Hematopoietic multipotent progenitor cell treated with erythropoietin and hydrocortisone succinate and interleukin-3 and kit ligand, for 6 days (in vitro differentiated cells): ENCODE measurements around the gene GABRD.

Experiments
- DNase-seq: peaks from one replicate; pipeline ENCODE4 v3.0.0-alpha.2; 2015

Gene GABRD

DNA sequence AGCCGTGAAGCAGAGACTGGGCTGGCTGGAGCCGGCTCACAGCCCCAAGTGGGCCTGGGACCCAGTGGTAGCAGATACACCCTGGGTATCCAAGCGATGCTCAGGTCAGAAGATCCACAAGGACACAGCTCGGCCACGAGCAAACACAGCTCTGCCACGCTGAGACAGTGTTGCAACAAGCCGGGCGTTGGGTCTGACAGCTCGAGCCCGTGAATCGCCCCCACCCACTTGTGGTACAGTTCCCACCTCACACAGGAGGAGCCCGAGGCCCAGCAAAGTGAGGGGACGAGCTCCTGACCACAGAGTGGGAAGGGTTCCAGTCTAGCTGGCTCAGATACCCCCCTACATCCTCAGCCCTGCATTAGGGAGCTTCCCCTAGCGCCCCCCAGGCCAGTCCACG lies 22.2 kb downstream of the GABRD start:
- DNase-seq, result no peak

DNA sequence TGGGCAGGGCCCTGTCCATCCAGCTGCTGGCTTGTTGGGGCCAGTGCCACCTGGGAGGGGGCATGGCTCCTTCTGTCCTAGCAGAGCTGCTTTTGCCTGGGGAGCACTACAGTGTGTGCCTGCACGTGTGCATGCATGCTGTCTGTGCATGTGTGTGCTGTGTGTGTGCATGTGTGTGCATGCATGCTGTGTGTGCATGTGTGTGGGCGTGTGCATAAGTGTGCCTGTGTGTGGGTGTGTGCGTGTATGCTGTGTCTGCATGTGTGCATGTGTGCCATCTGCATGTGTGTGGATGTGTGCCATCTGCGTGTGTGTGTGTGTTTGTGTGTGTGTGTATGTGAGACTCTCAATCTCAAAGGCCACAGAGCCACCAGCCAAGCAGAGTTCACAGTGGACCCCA lies 22.7 kb downstream of the GABRD start:
- no peak for DNase-seq

- DNase-seq, result no peak
Observed at GRCh38 chr1:2042830-2043773, 24.0 kb downstream of the GABRD start.

GRCh38 chr1:2043886-2044285 lies 24.7 kb downstream of the GABRD start:
- no peak for DNase-seq

DNA sequence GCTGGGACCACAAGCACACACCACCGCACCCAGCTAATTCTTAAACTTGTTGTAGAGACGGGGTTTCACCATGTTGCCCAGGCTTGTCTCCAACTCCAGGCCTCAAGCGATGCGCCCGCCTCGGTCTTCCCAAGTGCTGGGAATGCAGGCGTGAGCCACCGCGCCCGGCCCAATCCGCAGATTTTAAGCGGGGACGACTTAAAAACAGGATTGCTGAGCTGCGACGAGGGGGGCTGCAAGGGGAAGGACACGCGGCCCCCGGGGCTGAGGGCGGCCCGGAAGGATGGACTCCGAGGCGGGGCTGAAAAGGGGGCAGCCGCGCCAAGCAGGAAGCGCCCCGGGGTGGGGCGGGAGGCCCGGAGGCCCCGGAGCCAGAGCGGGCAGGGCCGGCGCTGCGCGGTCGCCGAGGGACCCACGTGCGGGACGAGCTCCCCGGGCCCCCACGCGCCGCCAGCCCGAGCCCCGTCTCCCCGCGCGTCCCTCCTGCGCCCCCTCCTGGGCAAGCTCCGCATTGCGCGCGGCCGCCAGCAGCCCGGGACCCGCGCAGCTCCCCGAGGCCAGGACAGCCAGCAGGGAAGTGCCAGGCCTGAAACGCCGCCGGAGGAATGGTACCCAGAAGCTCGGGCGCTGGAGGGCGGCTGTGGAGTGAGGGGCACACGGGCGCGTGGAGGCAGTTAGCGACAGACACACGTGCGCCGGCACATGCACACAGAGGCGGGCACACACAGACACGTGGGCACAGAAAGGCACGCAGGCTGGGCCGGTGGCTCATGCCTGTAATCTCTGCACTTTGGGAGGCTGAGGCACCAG lies 25.6 kb downstream of the GABRD start:
- peak; percentile 63 for DNase-seq

DNA sequence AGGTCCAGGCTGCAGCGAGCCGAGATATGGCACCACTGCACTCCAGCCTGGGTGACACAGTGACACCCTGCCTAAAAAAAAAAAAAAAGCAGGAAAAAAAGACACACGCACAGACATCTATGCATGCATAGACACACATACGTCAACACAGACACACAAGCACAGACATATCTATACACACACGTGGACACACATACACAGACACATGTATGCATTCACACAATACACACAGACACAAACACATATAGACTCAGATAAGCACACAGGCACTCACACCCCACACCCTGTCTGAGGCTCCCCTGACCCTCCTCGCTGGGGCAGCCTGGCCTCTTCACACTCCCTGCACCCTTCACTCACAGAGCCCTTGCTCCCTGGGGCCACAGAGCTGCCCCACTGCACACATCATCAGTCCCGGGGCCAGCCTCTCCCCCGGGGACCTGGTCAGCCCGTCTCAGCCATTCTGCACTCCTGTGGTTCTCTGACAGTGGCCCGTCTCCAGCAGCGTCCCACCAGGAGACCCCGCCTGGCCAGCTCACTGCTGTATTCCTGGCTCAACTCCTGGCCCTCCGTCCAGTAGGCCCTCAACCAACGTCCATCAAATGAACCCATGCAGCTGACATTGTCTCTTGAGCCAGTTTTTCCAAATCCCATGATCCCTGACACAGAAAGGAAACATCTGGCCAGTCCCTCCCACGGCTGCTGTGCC lies 26.5 kb downstream of the GABRD start:
- no peak for DNase-seq

DNA sequence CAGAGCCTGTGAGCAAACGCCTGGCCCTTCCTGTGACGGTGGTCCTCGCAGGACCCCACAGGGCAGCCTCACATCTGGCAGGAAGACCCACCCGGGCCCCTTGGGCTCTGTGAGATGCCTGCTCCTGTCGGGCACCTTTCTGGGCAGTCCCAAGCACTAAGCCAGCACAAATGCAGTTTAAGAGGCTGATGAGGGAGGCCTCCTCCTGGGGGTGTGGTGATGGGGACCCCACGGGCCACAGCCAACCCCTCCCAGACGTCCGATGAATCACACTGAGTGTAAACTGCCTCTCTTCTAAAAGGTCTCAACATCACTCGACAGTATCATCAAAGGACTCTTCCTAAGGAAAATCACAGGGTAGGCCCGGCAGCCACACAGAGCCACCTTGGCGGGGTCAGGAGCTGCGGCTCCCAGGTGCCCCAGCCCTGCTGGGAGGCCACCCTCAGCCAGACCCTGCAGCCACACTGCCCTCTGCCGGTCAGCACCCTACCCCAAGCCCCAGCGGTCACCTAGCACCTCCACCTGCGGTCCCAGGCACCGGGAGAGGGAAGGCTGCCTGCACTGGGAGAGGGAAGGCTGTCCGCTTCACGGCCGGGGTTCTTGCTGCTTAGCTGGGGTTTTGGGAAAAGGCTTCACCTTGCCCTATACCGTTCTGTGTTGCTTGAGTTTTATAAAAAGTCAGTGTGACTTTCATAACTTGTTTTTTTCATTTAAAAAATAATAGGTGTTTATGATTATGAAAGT lies 27.2 kb downstream of the GABRD start:
- DNase-seq, result peak; percentile 55

DNA sequence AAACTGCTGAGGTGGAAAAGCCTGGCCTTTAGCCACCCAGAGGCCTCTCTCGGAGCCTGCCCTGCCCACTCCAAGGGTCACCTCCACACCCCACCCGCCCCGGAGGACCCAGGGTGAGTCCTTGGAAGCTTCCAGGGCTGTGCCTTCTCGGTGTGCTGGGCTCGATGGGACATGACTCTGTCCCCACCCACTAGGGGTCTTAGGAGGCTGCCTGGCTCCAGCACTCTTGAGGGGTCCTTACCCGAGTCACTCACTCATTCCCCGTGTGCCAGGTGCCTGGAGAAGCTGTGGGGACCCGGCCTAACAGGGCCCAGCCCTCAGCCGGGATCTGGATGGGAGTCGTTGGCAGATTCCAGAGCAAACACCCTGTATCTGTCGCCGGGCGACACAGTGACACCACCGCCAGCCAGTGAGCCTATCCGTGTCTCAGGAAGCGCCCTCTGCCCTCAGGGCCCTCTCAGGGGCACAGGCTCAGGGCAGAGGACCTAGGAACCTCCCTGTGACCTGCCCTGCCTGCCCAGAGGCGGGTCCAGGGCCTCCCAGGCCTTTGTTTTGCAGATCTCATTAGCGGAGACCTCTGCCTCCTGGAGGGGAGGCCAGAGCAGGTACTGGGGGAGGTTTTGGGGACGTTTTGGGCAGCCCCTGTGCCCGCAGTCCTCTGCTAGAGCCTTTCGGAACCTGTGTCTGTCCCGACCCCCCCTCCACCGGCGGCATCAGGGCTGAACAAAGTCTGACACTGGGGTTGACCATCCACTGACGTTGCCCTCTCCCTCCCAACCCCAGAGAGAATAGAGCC lies 28.0 kb downstream of the GABRD start:
- no peak for DNase-seq

DNA sequence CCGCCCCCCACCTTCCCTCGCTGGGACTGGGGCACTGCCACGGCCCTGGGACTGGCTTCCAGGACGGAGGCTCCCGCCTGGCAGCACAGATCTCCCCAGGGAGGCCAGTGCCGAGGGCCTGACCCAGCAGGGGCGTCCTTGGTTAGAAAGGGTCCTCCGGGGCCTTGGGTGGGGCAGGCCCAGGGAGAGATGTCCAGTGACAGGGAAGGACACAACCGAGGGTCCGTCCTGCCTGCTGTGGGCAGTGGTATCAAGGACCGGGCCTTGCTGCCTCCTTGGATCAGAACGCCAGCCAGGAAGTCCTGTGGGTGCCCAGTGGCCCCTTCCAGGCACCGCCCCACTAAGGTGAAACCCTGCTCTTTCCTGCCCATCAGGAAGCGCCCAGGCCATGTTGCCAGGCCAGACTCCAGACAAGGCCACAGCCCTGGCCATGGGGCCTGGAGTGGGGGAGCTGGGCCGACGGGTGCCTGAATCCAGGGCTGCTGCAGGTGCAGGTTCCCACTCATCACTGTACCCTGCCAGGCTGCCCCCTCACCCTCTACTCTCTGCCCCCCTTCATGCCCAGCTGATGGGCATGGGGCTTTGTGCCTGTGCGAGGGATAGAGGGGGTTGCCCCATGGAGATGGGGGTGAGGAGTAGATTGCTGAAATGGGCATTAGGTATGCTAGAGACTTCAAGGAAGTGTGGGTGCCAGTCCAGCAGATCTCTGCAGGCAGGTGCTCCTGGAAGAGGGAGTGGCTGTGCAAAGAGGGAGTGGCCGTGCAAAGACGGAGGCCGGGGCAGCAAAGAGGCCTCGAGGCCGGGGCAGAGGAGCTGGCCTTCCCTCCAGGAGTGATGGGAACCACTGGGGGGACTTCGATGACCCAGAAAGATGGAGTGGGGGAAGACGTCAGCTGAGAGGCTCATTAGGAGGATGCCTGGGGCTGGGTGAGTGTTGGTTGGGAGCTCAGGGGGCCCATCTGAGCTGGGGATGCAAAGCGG lies 28.9 kb downstream of the GABRD start:
- no peak for DNase-seq

DNA sequence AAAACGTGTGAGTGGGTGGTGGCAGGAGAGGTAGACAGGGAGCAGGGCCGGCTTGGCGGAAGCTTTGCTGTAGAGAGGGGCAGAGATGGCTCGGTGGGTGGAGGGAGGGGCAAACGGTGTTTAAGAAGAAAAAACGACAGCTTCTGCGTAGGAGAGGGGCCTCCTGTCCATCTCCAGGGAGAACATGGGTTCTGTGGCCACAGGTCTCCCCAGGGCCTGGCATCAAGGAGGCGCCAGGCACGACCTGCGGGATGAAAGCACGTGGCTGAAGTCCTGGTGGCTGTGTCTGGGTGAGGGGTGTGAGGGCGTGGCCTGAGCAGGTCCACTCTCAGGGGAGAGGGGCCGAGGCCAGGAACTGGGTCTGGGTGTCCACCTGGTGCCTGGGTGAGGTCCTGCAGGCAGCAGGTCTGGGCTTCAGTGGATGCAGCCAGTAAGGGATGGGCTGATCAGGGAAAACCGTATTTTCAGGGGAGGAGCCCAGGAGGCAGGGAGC lies 30.1 kb downstream of the GABRD start:
- DNase-seq, result no peak

- DNase-seq, result peak; percentile 61
Observed at GRCh38 chr1:2049718-2050431, 30.7 kb downstream of the GABRD start, which contains the start of gene PRKCZ. Gene PRKCZ (plus strand): TSS chr1:2050411. CDS start chr1:2050631, 220 bp downstream.

DNA sequence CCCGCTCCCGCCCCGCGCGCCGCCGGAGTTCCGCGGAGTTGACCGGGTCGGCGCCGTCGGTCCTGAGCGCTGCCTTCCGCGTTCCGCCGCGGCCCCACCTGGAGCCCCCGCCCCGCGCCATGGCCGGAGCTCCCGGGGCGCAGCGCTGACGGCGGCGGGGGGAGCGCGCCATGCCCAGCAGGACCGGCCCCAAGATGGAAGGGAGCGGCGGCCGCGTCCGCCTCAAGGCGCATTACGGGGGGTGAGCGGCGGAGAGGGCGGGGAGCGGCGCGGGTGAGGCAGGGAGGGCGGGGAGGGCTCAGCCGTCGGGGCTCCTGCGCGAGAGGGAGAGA lies 31.3 kb downstream of the GABRD start:
- DNase-seq, result no peak

DNA sequence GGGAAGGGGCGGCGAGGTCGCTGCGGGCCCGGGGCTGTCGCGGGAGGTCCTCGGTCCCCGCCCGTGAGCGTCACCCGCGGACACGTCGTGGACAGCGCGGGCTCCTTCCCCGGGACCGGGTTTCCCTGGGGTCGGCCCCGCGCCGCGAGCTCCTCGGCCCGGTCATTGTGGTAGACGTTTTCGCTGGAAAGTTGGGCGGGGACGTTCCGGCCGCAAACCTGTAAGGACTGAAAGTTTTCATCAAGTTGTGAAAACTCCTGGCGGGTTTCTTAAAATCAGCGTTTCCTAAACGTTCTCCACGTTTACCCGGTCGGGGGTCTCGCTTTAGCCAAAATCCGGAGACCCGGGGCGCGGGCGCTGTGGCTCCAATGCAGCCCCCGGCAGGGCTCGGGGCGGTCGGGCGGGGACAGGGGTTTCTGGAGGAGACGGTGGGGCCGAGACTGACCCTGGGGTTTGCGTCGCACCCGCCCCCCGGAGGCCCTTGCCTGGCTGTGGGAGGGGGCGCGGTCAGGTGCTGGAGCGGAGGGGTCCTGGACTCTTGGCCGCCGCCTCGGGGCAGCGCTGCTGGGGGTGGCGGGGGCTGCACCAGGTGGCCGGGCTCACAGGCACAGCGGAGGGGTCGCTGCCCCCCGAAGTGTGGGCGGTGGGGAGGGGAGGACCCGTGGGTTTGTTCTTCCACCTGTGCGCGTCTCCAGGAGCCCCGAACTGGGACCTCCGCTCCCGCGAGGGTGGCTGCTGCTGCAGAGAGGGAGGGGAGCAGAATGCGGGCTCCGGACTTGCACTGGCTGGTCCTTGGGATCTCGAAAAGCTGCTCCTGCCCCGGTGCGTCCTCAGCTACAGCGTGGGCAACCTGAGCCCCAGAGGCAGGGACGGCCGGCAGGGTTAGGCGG lies 31.9 kb downstream of the GABRD start:
- no peak for DNase-seq

GRCh38 chr1:2052054-2052679 lies 33.0 kb downstream of the GABRD start:
- no peak for DNase-seq

- DNase-seq, result no peak
Observed at GRCh38 chr1:2052756-2053155, 33.6 kb downstream of the GABRD start.

DNA sequence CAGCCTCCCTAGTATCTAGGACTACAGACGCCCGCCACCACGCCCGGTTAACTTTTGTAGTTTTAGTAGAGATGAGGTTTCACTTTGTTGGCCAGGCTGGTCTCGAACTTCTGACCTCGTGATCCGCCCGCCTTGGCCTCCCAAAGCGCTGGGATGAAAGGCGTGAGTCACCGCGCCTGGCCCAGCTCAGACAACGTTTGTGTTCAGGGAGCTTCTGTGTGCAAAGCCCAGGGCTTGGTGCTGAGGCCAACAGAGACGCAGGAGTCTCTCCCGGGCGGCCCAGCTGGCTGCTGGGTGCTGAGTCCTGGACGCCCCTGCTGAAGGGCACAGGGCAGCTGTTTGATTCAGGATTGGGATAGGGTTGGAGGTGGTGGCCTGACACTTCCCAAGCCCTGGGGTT lies 34.1 kb downstream of the GABRD start:
- no peak for DNase-seq

GRCh38 chr1:2053784-2054376 lies 34.7 kb downstream of the GABRD start:
- DNase-seq, result no peak

- no peak for DNase-seq
Observed at GRCh38 chr1:2054560-2054959, 35.4 kb downstream of the GABRD start.
